Brain pericyte (primary cell): ENCODE measurements around the gene BBS12.
"Not testable (repeated sequence)": the region's sequence is repeated elsewhere in the genome, so short reads cannot be mapped to it uniquely, and the experiment has no call there.

Experiments used
- DNase-seq: peaks from one replicate; pipeline ENCODE4 v3.0.0-alpha.2; 2012; ENCODE audit warnings: low read depth, low spot score

The BBS12 gene

DNA sequence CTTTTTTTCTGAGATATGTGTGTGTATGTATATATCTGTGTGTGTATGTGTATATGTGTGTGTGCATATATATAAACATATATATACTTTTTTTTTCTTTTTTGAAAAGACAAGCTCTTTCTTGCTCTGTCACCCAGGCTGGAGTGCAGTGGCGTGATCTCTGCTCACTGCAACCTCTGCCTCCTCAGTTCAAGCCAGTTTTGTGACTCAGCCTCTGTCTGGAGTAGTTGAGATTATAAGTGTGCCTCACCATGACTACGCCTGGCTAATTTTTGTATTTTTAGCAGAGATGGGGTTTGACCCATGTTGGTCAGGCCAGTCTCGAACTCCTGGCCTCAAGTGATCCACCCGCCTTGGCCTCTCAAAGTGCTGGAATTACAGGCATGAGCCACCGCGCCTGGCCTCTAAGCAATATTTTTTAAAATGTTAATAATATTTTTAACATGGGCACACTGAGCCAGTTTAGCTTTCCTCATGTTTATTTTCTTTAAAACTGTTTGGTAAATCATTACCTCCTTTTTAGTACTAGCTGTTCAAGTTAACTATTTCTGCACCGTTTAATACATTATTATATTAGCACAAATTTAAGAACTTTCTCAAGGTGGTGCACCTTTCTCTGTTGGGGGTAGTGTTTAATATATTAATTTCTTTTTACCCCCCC, 33.3 kb downstream of the BBS12 start:
- no peak for DNase-seq

GRCh38 chr4:122766353-122766705, 33.8 kb downstream of the BBS12 start:
- DNase-seq: no peak

DNA sequence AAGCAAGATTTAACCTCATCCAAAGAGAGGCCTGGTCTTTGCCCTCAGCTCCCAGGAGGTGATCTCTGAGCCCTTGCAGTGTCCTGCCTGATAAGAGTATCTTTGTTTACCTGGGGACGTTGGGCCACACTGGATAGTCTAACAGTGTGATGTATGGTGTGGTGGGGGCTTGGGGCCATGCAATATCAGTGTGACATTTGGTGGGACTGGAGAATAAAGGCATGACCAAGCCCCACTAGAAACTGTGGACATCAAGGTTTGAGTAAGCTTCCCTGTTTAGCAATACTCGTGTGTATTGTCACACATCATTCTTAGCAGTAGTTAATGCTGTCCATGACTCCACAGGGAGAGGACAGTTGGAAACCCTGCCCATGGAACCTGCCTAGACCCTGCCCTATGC, 34.4 kb downstream of the BBS12 start:
- DNase-seq: no peak

- DNase-seq: no peak
These were observed 39.2 kb downstream of the BBS12 start for GRCh38 chr4:122771724-122772123.

DNA sequence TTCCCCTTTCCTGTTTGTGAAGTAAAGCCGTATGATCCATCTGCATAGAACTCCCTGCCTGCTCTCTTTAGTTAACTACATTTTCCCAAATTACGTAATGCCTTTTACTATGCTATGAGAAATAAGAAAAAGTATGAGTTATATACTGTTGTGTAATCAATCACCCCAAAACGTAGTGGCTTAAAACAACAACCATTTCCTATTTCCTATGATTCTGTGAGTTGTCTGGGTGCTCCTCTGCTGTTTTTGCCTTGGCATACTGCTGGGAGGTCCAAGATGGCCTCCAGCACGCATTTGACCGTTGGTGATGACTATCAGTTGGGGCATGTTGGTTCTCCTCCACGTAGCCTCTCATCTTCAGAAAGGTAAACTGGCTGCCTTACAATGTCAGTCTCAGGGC, 39.8 kb downstream of the BBS12 start:
- no peak for DNase-seq

DNA sequence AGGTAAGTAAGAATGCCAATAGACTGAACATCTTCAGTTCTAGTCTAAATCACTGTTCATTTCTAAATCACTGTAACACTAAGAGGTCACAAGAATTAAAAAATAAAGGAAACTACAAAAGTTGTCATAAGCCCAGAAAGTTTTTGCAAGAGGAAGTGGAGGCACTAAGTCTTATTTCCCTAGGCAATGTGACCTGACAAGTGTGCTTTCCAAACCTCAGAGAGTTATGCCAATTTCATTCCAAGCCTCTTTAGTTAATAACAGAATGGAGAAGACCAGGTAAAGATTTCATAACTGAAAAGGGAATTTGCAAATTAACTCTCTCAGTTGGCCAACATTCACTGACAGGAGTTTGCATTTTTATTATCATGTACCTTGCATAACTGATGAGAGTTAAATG, 40.5 kb downstream of the BBS12 start:
- no peak for DNase-seq

- DNase-seq: no peak
These were observed 42.5 kb downstream of the BBS12 start for GRCh38 chr4:122775039-122775438.

GRCh38 chr4:122775987-122776836, 43.7 kb downstream of the BBS12 start:
- DNase-seq: no peak

DNA sequence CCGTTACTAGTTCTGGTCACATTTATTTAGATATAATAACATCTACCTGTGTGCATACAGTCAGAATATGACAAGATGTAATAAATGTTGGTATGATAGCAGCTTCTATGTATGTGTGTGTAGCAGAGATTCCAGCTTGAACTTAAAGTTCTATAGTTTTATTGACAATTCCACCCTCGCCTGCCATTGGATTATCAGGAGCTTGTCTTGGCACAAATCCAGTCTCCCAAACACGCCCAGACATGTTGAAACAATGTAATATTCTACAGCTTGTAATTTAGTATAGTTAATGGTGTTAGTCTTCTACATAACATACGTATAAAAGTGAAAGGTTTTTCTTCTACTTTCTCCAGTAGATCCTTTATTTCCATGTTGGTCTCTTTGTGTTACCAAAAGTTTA, 44.4 kb downstream of the BBS12 start:
- no peak for DNase-seq

DNA sequence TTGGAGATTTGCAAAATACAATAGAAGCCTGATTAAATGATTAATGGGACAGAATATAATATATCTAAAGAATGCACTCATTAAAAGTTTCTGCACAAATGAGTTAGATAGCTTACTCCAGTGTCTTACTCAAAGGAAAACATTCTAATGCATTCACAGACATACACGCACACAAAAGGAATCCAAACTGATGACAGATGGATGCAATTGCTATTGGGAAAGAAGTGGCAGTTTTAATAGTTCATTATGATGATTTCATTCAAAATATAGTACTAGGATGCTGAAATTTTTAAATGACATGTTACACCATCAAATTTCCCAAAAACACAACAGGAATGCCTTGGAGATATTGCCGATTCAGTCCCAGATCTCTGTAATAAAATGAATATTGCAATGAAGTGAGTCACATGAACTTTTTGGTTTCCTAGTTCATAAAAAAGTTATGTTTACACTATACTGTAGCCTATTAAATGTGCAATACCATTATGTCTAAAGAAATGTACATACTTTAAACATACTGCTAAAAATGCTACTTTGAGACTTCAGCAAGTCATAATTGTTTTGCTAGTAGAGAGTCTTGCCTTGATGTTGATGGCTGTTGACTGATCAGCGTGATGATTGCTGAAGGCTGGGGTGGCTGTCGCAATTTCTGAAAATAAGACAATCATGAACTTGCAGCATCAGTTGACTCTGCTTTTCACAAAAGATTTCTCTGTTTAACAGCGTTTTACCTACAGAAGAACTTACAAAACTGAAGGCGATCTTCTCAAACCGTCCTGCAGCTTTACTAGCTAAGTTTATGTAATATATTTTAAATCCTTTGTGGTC, 45.6 kb downstream of the BBS12 start:
- DNase-seq: no peak

GRCh38 chr4:122781486-122781885, 49.0 kb downstream of the BBS12 start:
- DNase-seq: no peak

DNA sequence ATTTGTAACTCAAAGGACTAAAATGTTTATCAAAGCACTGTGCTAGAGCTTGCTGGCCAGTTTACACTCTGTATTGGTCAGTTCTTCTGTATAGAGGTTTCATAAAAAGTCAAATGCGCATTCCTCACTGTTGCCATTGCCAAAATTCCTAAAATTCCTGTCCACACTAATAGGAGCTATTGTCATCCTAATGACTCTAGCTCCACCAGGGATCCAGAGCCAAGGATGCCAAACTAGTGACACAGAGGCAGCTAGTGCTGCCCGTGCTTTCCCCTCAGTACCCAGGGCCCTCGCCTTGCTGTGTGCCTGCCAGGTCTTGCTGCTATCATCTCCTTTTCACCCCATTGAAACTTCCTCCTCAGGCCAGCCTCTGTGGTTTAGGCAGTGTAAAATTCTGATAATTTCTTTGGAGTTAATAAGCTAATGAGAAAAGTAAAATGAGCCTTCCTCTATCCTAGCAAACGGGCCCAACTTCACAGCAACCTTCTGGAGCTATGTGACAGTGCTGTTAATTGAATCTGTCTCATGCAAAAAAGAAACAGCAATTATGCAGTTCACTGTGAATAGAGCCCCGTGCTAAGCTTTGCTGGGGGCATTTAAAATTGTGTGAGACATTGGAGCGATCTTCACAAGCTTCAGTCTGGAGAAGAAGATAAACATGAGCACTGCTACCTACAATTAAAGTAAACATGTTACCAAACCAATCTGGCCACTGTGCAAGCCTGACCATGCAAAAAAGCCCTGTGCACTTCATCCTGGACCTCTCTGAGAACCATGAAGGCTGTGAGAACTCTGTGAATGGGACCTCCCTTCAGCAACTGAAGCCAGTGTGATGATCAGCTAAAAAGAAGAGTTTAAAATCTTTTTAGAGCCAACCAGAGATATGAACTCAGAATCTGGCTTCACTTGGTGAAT, 51.1 kb downstream of the BBS12 start:
- no peak for DNase-seq

GRCh38 chr4:122784261-122784660, 51.8 kb downstream of the BBS12 start:
- DNase-seq: no peak

GRCh38 chr4:122785099-122785498, 52.6 kb downstream of the BBS12 start:
- DNase-seq: no peak

DNA sequence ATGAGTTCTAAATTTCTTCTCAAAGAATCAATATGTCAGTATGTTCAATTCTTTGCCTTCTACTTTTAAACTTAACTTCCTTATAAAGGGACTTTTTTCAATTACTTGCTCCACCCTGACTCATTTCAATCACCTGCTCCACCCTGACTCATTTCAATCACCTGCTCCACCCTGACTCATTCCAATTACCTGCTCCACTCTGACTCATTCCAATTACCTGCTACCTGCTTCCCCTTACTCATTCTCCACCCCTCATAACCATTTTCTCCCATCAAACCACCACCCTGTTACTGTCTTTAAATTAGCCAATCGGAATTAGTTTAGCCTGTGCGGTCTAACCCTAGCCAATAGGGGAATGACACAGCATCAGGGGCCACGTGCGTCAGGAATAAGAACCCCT, 53.8 kb downstream of the BBS12 start:
- not testable (repeated sequence) for DNase-seq

DNA sequence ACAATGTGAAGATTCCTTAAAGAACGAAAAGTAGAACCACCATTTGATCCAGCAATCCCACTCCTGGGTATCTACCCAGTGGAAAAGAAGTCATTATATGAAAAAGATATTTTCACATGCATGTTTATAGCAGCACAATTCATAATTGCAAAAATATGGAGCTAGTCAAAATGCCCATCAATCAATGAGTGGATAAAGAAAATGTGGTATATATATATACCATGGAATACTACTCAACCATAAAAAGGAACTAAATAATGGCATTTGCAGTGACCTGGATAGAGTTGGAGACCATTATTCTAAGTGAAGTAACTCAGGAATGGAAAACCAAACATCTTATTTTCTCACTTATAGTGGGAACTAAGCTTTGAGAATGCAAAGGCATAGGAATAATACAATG, 54.4 kb downstream of the BBS12 start:
- not testable (repeated sequence) for DNase-seq

DNA sequence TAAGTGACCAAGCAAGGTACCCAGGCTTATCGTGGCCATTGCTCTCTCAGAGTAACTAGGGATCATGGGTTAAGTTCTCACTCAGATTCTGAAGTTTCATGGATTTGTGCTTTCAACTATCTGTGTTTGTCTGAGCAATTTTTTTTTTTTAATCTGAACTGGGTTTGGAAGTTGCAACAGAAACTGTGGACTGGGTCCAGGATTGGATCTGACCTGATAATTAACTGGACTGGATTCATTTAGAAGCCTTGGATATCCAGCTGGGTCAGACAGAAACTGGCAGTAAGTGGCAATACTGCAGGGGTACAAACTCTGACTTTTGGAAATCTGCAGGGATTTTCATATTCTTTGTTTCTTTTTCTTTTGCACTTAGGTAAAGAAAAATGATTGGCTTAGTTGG, 55.4 kb downstream of the BBS12 start:
- no peak for DNase-seq

GRCh38 chr4:122788935-122789334, 56.4 kb downstream of the BBS12 start:
- DNase-seq: no peak

DNA sequence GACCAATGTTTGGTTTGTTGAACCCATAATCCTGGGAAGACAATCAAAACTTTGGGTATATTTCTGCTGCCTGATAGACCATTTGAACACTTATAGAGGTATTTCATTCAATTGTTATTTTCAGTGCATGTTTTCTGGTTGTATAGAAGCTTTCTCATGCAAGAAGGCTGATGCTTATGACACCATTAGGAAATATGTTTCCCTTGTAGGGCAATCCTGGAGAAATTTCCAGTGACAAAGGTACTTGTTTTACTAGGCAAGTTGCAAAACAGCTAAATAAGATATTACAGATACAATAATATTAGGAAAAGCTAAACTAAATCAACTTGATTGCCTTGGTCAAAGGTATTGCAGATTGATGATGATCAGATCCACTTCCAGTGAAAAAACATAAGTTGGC, 61.3 kb downstream of the BBS12 start:
- no peak for DNase-seq
